AG08396 (cell line): ENCODE results near the gene CDH18.

Experiments
- DNase-seq: peaks from one replicate; pipeline ENCODE4 v3.0.0; 2012; ENCODE audit warnings: low spot score, mixed read lengths

CDH18 gene

GRCh38 chr5:19728571-19728970 is 259.4 kb downstream of the CDH18 start:
- DNase-seq, result no peak

GRCh38 chr5:19719109-19719508 is 268.9 kb downstream of the CDH18 start:
- DNase-seq, result no peak

DNA sequence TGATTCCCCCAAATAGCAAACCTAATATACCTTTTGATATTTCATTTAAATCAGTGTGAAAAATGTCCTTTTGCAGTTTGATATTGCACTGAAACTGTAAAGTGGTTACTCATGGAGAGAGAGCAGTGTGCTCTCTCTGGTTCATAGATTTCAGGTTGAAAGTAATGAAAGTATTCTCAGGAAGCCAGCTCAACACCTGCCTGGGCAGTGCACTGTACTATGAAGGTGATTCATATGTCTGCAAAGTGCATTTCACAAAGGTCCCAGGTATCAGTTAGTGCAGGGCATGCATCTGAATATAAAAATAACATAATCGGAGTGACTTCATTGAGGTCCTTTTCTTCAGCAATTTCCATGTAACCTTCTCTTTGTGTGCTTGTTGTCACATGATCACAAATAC is 274.3 kb downstream of the CDH18 start:
- no peak for DNase-seq

- no peak for DNase-seq
Observed at GRCh38 chr5:19709403-19709802, 278.6 kb downstream of the CDH18 start.

DNA sequence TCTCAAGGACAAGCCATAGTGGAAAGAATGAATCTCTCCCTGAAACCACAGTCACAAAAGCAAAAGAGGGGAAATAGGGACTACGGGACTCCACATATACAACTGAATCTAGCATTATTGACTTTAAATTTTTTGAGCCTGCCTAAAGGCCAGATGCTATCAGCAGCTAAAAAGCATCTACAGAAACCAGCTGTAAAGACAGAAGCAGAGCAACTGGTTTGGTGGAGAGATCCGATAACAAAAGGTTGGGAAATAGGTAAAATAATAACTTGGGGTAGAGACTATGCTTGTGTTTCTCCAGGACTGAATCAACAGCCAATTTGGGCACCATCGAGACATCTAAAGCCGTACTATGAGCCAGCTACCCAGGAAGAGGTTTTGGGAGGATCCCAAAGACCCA is 281.2 kb downstream of the CDH18 start:
- no peak for DNase-seq

DNA sequence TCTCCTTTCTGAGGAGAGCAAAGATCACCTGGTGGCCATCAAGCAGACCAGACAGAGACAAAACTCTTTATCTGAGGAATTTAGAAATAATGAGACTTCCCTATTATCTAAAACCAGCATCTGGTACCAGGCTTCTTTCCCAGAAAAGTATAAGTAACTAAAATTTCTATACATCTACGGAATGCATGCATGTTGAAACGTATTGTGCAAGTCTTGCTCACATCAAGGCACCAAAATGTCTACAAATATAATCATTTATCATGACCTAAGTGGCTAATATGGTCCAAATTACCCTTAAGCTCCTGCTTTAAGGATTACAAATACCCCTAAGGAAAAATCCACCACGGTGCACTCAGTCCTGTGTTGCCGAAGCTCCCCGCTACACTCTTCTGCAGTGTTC is 286.3 kb downstream of the CDH18 start:
- no peak for DNase-seq

GRCh38 chr5:19694949-19695611 is 292.9 kb downstream of the CDH18 start:
- DNase-seq, result no peak

GRCh38 chr5:19690978-19691377 is 297.0 kb downstream of the CDH18 start:
- DNase-seq, result no peak

DNA sequence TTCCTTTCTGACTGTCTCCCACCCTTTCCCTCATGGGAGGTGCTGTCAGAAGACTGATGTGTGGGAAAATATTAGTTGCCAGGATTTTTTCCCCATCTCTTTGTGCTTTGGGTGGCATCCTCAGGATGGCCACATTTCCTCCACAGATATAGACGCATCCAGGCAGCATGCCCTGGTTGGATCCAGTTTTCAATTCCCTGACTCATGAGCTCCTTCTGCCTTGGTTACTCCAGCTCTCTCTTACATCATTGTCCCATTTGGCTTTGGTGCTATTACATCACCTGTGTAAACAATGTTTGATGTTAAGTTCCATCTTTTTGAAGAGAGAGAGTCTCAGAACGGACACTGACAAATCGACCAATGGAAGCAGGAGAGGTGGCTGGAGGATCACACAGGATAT is 302.5 kb downstream of the CDH18 start:
- DNase-seq, result no peak

GRCh38 chr5:19676895-19677294 is 311.1 kb downstream of the CDH18 start:
- no peak for DNase-seq

- DNase-seq, result no peak
Observed at GRCh38 chr5:19660679-19661078, 327.3 kb downstream of the CDH18 start.

- DNase-seq, result no peak
Observed at GRCh38 chr5:19655627-19656026, 332.4 kb downstream of the CDH18 start.

DNA sequence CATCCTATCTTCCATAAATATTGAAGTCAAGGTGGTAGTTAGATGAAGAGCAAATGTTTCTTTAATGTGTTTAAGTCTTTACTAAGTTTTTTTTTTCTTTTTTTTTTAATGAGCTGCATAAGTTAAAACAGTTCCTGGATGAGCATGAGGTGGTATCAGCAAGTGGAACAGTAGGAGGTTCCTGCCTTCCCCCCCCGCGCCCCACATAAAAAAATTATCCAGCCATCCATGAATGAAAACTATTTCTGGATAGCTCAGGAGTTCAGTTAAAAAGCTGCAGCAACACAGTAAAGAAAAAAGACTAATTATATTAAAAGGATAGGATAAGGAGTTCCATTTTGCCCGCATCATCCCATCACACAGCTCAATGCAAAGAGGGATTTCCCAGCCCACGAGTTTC is 349.5 kb downstream of the CDH18 start:
- DNase-seq, result no peak

GRCh38 chr5:19630876-19631275 is 357.1 kb downstream of the CDH18 start:
- no peak for DNase-seq

DNA sequence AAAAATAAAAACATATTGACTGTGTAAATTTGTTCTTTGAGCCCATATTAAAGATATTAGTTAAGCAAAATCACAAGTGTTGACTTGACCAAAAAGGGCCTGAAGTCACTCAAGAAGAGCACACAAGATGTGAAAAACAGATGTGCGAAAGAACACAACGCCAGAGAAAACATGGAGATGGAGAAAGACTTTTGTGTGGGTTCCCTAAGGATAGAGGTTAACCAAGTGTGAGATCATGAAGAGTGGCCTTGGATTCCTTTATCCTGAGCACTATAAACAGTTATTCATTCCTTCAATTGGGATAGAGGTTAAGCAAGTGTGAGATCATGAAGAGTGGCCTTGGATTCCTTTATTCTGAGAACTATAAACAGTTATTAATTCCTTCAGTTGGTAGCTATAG is 361.8 kb downstream of the CDH18 start:
- DNase-seq, result no peak

DNA sequence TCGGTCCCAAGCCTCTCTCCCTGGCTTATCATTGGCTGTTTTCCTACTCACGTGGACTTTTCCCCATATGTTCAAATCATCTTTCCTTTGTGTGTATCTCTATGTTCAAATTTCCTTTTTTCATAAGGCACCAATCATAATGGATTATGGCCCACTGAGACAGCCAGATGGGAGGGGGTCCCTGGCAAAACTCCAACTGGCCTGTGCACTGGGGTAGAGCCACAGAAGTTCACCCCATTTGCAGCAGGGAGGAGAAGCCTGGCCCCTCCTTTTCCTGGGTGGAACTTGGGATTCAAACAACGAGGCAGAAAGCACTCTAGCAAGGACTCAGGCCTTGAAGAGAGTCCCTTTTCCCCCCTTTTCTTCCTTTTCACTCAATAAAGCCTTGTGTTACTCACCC is 362.4 kb downstream of the CDH18 start:
- DNase-seq, result no peak

- no peak for DNase-seq
Observed at GRCh38 chr5:19619571-19619970, 368.4 kb downstream of the CDH18 start.

- no peak for DNase-seq
Observed at GRCh38 chr5:19616701-19617215, 371.2 kb downstream of the CDH18 start.

DNA sequence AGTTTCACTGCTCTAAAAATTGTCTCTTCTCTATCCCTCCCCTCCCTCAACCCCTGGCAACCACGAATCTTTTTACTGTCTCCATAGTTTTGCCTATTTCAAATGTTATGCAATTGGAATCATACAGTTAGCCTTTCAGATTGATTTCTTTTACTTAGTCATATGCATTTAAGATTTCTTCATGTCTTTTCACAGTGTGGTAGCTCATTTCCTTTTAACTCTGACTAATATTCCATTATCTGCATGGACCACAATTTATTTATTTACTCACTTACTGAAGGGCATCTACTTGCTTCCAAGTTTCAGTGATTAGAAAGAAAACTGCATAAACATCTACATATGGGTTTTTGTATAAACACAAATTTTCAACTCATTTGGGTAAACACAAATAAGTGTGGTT is 372.3 kb downstream of the CDH18 start:
- no peak for DNase-seq

DNA sequence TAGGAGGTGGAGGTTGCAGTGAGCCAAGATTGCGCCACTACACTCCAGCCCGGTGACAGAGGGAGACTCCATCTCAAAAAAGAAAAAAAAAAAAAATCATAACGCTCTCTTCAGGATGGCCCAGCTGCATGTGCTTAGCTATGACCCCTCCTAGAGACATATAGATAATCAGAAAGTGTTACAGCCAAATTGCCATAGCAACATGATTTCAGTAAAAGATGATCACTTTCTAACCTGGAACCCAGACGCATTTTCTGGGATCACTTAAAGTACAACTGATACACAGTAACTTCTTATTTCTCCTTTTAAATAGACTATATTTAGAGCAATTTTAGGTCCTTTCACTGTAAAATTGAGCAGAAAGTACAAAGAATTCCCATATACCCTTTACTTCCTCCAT is 372.9 kb downstream of the CDH18 start:
- DNase-seq, result no peak

- DNase-seq, result no peak
Observed at GRCh38 chr5:19608444-19609002, 379.5 kb downstream of the CDH18 start.

DNA sequence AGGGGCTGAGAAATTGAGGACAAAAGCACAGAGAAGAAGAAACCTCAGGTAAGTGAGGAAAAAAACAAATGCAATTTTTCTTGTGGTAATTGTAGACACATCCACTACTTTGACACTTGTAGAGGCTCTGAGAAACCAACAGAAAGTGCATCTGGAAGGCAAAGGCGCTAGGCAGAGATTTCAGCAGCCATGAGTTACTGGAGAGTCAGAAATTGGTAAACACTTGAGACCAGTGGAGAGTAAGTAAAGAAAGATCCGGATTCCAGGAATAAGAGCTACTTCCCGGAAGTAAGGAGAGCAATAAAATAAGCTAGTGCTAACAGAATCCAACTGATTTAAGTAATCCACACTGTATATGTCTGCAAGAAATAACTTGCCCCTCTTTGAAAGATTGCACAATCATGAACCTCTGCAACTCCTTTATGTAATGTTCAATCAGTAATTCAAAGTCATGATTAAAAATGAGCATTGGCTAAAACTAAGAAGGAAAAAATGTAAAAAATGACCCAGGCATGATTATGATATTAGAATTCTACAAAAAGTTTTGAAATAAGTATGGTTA is 382.1 kb downstream of the CDH18 start:
- DNase-seq, result no peak

GRCh38 chr5:19584131-19584530 is 403.9 kb downstream of the CDH18 start:
- no peak for DNase-seq

- no peak for DNase-seq
Observed at GRCh38 chr5:19577882-19578281, 410.1 kb downstream of the CDH18 start.
